Smooth muscle cell (in vitro differentiated cells): ENCODE measurements around the gene XKR8. TPM values are rescaled to one million over a fixed set of nuclear protein-coding genes. Genes with fewer than 3 reads are reported as not detected.
"Not testable (repeated sequence)": the region's sequence is repeated elsewhere in the genome, so short reads cannot be mapped to it uniquely, and the experiment has no call there.

Source experiments
- DNase-seq: peaks from one replicate; lab custom pipeline; 2025; ENCODE audit not compliant: unreplicated experiment; lab: John Stamatoyannopoulos, UW
- H2AFZ ChIP-seq: fragments of 200-600 bp; sonication (generic); 2 replicates; pipeline ENCODE4 v1.6.0; 2016; ENCODE audit warnings: antibody characterized with exemption, low read depth, mild to moderate bottlenecking
- H3F3A ChIP-seq: fragments of 200-600 bp; sonication (generic); 2 replicates; pipeline ENCODE4 v1.6.0; 2017; ENCODE audit warnings: antibody characterized with exemption, low read depth
- H3K27ac ChIP-seq: fragments of 200-600 bp; sonication (generic); 2 replicates; pipeline ENCODE4 v1.5.1; 2016; ENCODE audit warnings: low read depth, mild to moderate bottlenecking
- H3K27me3 ChIP-seq: fragments of 200-600 bp; sonication (generic); 2 replicates; pipeline ENCODE4 v1.6.1; 2016; ENCODE audit warnings: low read depth, mild to moderate bottlenecking
- H3K36me3 ChIP-seq: fragments of 200-600 bp; sonication (generic); 2 replicates; pipeline ENCODE4 v1.5.1; 2016; ENCODE audit warnings: low read depth
- H3K4me1 ChIP-seq: fragments of 200-600 bp; sonication (generic); 2 replicates; pipeline ENCODE4 v1.5.1; 2016; ENCODE audit warnings: low read depth
- H3K4me2 ChIP-seq: fragments of 200-600 bp; sonication (generic); 2 replicates; pipeline ENCODE4 v1.6.0; 2016; ENCODE audit warnings: mild to moderate bottlenecking
- H3K4me3 ChIP-seq: fragments of 200-600 bp; sonication (generic); 2 replicates; pipeline ENCODE4 v1.5.1; 2016; ENCODE audit warnings: mild to moderate bottlenecking
- H3K79me2 ChIP-seq: fragments of 200-600 bp; sonication (generic); 2 replicates; pipeline ENCODE4 v1.6.0; 2016; ENCODE audit warnings: low read depth, mild to moderate bottlenecking
- H3K9ac ChIP-seq: fragments of 200-600 bp; sonication (generic); 2 replicates; pipeline ENCODE4 v1.6.0; 2016; ENCODE audit warnings: low read depth
- H3K9me3 ChIP-seq: fragments of 200-600 bp; sonication (generic); replicated peaks from 2 replicates; pipeline ENCODE4 v1.5.1; 2016; ENCODE audit warnings: low read depth
- H4K20me1 ChIP-seq: fragments of 200-600 bp; sonication (generic); 2 replicates; pipeline ENCODE4 v1.6.0; 2016; ENCODE audit warnings: low read depth
- CTCF ChIP-seq: fragments of 200-600 bp; sonication (generic); IDR thresholded peaks from 2 replicates; pipeline ENCODE4 v1.5.1; 2017; ENCODE audit warnings: borderline replicate concordance, mild to moderate bottlenecking, antibody characterized with exemption; ENCODE audit not compliant: insufficient read depth, poor library complexity, severe bottlenecking
- WGBS: methylation state at CpG from one replicate; pipeline ENCODE4 v1.1.7; 2016; ENCODE audit warnings: low lambda C conversion rate; 5-methylcytosine and 5-hydroxymethylcytosine counted together
- polyA plus RNA-seq: library from polyadenylated mRNA; unstranded; fragments of >200 nt; fragmentation: Nextera tagmentation; extraction: Ambion mirVana; gene quantifications from 2 replicates; pipeline ENCODE4 v1.2.1, GENCODE V29; 2016
- total RNA-seq: library from RNA; depleted of rRNA; stranded (reverse); fragments of >200 nt; gene quantifications from 2 replicates; pipeline ENCODE4 v1.2.3, GENCODE V29; 2014

XKR8 gene
- total and polyA plus RNA-seq, 2 experiments from 2014 or later = 10.7 to 19.4 TPM

- H3K27ac ChIP-seq = no peak overlapping the region
- H3K4me3 ChIP-seq = no peak overlapping the region
- H3K4me2 ChIP-seq = no peak overlapping the region
- H2AFZ ChIP-seq = no peak overlapping the region
- peaks cover 22% of the 10 kb centered on the region for H3K36me3 ChIP-seq
- H3K9ac ChIP-seq = no peak overlapping the region
- DNase-seq = no peak
- no peak for TF ChIP-seq CTCF
- H4K20me1 ChIP-seq = no peaks in the 10 kb centered on the region
- 56% methylated on average over 1 of the region's 1 CpG for WGBS
- H3K4me1 ChIP-seq = no peaks in the 10 kb centered on the region
- H3K79me2 ChIP-seq = no peaks in the 10 kb centered on the region
- H3K9me3 ChIP-seq = peaks cover 3% of the 10 kb centered on the region
- no peaks in the 10 kb centered on the region for H3K27me3 ChIP-seq
- H3F3A ChIP-seq = no peaks in the 10 kb centered on the region
These were observed 34.3 kb downstream of the XKR8 start for GRCh38 chr1:27994060-27994459.

- peaks cover 25% of the 10 kb centered on the region for H3K36me3 ChIP-seq
- not testable (repeated sequence) for H3K79me2 ChIP-seq, DNase-seq, H2AFZ ChIP-seq, H3K27ac ChIP-seq, H3K27me3 ChIP-seq, H3K9ac ChIP-seq, H3K4me3 ChIP-seq, H3K4me1 ChIP-seq, H3F3A ChIP-seq, H4K20me1 ChIP-seq, H3K4me2 ChIP-seq, H3K9me3 ChIP-seq
- 99% methylated on average over 6 of the region's 6 CpGs for WGBS
These were observed 34.8 kb downstream of the XKR8 start for GRCh38 chr1:27994526-27994925.

GRCh38 chr1:27999055-27999454, 39.3 kb downstream of the XKR8 start:
- no peak overlapping the region for H3K27ac ChIP-seq

GRCh38 chr1:28002600-28002999, 42.8 kb downstream of the XKR8 start:
- TF ChIP-seq CTCF = no peak
- no peaks in the 10 kb centered on the region for H3K9me3 ChIP-seq
- no peak overlapping the region for H2AFZ ChIP-seq
- no peak overlapping the region for H3K4me3 ChIP-seq
- H3F3A ChIP-seq = no peaks in the 10 kb centered on the region
- peaks cover 10% of the 10 kb centered on the region for H3K36me3 ChIP-seq
- no peak overlapping the region for H3K27ac ChIP-seq
- H3K79me2 ChIP-seq = no peaks in the 10 kb centered on the region
- H3K27me3 ChIP-seq = no peaks in the 10 kb centered on the region
- no peak for DNase-seq
- no peaks in the 10 kb centered on the region for H4K20me1 ChIP-seq
- H3K9ac ChIP-seq = no peak overlapping the region
- no peak overlapping the region for H3K4me2 ChIP-seq
- 100% methylated on average over 10 of the region's 10 CpGs for WGBS
- no peaks in the 10 kb centered on the region for H3K4me1 ChIP-seq

More at GRCh38 chr1:27999055-27999454, 39.3 kb downstream of the XKR8 start:
- no peaks in the 10 kb centered on the region for H3K27me3 ChIP-seq
- no peaks in the 10 kb centered on the region for H3F3A ChIP-seq
- H2AFZ ChIP-seq = no peak overlapping the region
- H3K4me2 ChIP-seq = no peak overlapping the region
- 96% methylated on average over 1 of the region's 1 CpG for whole genome bisulfite sequencing
- H3K9me3 ChIP-seq = no peaks in the 10 kb centered on the region
- TF ChIP-seq CTCF = no peak
- H3K79me2 ChIP-seq = no peaks in the 10 kb centered on the region
- no peak overlapping the region for H3K4me3 ChIP-seq
- no peak overlapping the region for H3K9ac ChIP-seq
- no peaks in the 10 kb centered on the region for H4K20me1 ChIP-seq
- DNase-seq = no peak
- no peaks in the 10 kb centered on the region for H3K4me1 ChIP-seq
- H3K36me3 ChIP-seq = peaks cover 21% of the 10 kb centered on the region

GRCh38 chr1:28003117-28003516, 43.3 kb downstream of the XKR8 start:
- not testable (repeated sequence) for H3K9me3 ChIP-seq, H3K4me3 ChIP-seq, H3K79me2 ChIP-seq, H3K9ac ChIP-seq, H3K27me3 ChIP-seq, H3F3A ChIP-seq, H3K4me1 ChIP-seq, DNase-seq, H3K27ac ChIP-seq, H2AFZ ChIP-seq, H4K20me1 ChIP-seq, H3K4me2 ChIP-seq
- peaks cover 12% of the 10 kb centered on the region for H3K36me3 ChIP-seq
- WGBS = 98% methylated on average over 8 of the region's 8 CpGs
